HG03060 (cell line): ENCODE data around the gene LRFN5.
"Not testable (repeated sequence)": the region's sequence is repeated elsewhere in the genome, so short reads cannot be mapped to it uniquely, and the experiment has no call there.

Experiments used
- ATAC-seq: cut with Tn5 transposase; IDR thresholded peaks from one replicate; pipeline ENCODE4 v1.9.1; 2021; ENCODE audit warnings: low read depth, moderate number of reproducible peaks; ENCODE audit not compliant: unreplicated experiment

Gene LRFN5

GRCh38 chr14:41606532-41607303 lies at the start of gene LRFN5:
TSS of gene LRFN5 (plus strand) at chr14:41606876.
- ATAC-seq, result no peak

GRCh38 chr14:41558490-41558889 lies 48.2 kb upstream of the LRFN5 start:
- no peak for ATAC-seq

GRCh38 chr14:41566864-41567263 lies 39.8 kb upstream of the LRFN5 start:
- not testable (repeated sequence) for ATAC-seq

- no peak for ATAC-seq
Measured at GRCh38 chr14:41568979-41569378, 37.7 kb upstream of the LRFN5 start.

GRCh38 chr14:41570415-41571155 lies 36.1 kb upstream of the LRFN5 start:
- no peak for ATAC-seq

GRCh38 chr14:41586237-41586636 lies 20.4 kb upstream of the LRFN5 start:
- no peak for ATAC-seq

GRCh38 chr14:41597647-41598046 lies 9.0 kb upstream of the LRFN5 start:
- no peak for ATAC-seq

- not testable (repeated sequence) for ATAC-seq
Measured at GRCh38 chr14:41599805-41600385, 6.8 kb upstream of the LRFN5 start.

GRCh38 chr14:41604721-41605531 lies 1.8 kb upstream of the LRFN5 start:
- ATAC-seq, result no peak

- no peak for ATAC-seq
Measured at GRCh38 chr14:41605550-41606281, 960 bp upstream of the LRFN5 start.

GRCh38 chr14:41606282-41606531 lies 469 bp upstream of the LRFN5 start:
- ATAC-seq, result no peak

- no peak for ATAC-seq
Measured at GRCh38 chr14:41607304-41607775, 664 bp downstream of the LRFN5 start.

- ATAC-seq, result no peak
Measured at GRCh38 chr14:41607966-41608663, 1.4 kb downstream of the LRFN5 start.

GRCh38 chr14:41608681-41609390 lies 2.2 kb downstream of the LRFN5 start:
- no peak for ATAC-seq

GRCh38 chr14:41609704-41610183 lies 3.1 kb downstream of the LRFN5 start:
- no peak for ATAC-seq

GRCh38 chr14:41615011-41615595 lies 8.4 kb downstream of the LRFN5 start:
- no peak for ATAC-seq

GRCh38 chr14:41623736-41624135 lies 17.1 kb downstream of the LRFN5 start:
- ATAC-seq, result no peak

- ATAC-seq, result no peak
Measured at GRCh38 chr14:41629876-41630275, 23.2 kb downstream of the LRFN5 start.
